Ecto neural progenitor cell (in vitro differentiated cells): ENCODE measurements around the gene FBXL16.

Experiments used
- DNase-seq: peaks from one replicate; pipeline ENCODE4 v3.0.0-alpha.2; 2018; ENCODE audit warnings: low spot score

The FBXL16 gene

DNA sequence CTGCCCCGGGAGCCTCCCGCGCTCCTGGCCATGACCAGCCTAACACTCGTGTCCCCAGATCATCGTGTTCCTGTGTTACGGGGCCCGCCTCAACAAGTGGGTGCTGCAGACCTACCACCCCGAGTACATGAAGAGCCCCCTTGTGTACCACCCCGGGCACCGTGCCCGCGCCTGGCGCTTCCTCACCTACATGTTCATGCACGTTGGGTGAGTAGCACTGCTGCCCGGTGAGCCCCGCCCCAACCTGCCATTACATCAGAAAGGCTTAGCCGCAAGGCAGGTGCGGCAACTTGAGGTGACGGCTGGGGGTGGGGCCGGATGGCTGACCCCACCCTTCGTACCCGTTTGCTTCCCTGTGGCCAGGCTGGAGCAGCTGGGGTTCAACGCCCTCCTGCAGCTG is 28.7 kb downstream of the FBXL16 start:
- DNase-seq = no peak

DNA sequence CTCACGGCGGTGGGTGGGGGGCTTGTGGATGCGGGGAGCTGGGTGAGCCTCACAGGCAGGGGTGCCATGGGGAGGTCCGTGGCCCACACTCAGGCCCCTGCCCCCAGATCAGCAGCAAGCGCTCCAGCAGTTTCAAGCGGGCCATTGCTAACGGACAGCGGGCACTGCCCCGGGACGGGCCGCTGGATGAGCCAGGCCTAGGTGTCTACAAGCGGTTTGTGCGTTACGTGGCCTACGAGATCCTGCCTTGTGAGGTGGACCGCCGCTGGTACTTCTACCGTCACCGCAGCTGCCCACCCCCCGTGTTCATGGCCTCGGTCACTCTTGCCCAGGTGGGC is 29.1 kb downstream of the FBXL16 start:
- no peak for DNase-seq

DNA sequence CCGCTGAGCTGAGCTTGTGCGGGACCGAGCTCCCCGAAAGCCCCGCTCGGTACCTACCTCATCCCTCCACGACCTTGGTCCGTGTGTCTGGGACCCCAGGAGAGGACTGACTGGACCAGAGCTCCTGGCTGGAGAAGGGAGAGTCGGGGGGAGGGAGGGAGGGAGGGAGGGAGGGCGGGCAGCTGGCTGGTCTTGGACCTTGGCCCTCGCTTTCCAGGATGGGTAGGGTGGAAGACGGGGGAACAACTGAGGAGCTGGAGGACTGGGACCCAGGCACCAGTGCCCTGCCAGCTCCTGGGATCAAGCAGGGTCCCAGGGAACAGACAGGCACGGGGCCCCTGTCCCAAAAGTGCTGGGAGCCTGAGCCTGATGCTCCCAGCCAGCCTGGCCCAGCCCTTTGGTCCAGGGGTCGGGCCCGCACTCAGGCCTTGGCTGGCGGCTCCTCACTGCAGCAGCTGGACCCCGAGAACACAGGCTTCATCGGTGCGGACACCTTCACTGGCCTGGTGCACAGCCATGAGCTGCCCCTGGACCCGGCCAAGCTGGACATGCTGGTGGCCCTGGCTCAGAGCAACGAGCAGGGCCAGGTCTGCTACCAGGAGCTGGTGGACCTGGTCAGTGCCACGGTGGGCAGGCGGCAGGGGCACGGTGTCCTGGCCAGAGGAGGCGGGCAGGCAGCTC is 29.6 kb downstream of the FBXL16 start:
- no peak for DNase-seq

DNA sequence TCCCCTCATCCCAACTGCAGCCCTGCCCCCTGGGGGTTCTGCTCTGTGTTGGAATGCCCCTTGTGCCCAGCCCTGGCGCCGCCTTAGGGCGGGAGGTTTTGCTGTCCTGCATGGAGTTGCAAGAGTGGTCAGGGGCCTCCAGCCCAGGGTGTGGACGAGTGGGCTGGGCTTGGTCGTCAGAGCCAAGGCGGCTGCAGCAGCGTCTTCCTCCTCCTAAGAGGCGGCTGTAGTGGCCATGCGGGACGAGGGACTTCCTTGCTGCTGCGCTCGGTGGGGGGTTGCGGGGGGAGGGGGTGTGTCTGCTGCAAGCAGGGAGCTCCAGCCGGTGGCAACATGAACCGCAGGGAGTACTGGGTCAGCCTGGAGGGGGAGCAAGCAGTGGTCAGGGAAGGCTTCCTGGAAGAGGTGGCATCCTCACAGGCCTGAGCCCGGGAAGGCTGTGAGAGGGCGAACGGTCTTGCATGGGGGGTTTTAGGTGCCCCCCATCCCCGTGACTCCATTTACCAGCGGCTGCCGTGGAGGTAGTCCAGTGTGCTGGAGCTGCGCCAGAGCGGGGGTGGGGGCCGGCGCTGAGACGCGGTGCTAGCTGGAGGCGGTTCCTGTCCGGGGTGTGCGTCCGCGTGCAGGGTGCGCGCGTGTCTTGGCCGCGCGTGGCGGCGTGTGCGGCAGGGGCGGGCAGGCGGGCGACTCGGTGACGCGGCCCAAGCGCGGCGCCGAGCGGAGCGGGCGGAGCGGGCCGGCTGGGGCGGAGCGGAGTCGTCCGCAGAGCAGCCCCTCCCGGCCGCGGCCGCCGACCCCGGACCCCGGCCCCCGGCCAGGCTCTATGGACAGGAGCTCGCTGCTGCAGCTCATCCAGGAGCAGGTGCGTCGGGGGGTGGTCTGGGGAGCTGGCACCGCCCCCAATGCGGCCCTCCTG is 30.4 kb downstream of the FBXL16 start, which contains the start of gene RHBDL1:
Gene RHBDL1 (plus strand): TSS at position 704 of the 916 bp plus-strand sequence. CDS start 120 bp downstream, at position 824.
- peak; percentile 63 for DNase-seq

DNA sequence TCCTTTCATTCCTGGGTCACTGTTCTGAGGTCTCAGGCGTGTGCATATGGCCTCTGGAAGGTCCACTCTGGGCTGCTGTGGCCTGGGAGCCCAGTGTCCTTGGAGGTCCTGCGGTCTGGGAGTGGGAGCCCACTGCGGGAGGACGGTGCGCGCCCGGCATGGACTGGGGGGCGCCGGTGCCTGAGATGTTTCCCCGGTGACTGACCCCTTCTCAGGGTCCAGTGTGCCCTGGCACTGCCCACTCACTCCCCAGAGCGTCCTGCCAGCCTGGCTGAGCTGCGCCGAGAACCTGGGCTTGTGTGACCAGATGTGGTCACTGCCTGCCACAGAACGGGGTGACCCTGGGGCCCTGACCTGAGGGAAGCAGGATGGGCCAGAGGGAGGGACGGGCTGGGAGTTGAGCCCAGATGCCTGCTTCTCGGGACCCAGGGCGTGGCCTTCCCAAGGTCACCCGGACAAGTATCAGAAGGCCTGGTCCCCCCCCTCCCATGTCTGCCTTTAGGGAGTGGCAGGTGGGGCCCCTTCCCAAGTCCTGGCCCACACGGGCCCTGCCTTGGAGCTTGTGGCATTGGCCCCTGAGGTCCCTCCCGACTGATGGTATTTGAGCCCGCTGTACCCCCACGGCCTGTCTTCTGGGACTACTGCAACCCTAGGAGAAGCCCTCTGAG is 31.3 kb downstream of the FBXL16 start:
- no peak for DNase-seq

DNA sequence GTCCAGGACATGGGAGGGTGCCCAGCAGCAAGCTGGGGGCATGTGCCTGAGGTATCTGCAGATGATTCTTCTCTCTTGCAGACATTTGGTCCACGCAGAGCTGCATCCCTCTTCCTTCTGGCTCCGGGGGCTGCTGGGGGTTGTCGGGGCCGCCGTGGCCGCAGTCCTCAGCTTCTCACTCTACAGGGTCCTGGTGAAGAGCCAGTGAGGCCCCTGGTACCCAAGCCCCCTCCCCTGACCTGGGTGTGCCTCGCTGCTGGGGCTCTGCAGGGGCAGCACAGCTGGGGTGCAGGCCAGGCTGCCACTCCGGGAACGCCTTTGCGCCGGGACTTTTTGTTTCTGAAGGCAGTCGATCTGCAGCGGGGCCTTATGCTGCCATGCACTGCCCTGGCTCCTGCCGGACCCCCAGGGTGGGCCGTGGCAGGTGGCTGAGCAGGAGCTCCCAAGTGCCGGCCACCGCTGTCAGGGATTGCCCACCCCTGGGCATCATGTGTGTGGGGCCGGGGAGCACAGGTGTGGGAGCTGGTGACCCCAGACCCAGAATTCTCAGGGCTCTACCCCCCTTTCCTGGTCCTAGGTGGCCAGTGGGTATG is 32.1 kb downstream of the FBXL16 start:
- no peak for DNase-seq

DNA sequence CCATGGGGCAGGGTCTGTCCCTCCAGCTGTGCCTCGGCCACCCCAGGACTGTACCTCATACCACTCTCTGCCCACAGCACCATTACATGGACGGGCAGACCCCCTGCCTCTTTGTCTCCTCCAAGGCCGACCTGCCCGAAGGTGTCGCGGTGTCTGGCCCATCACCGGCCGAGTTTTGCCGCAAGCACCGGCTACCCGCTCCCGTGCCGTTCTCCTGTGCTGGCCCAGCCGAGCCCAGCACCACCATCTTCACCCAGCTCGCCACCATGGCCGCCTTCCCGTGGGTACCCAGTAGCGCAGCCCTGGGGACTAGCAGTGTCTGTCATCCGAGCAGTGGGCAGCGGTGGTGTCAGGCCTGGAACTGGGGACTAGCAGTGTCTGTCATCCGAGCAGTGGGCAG is 32.8 kb downstream of the FBXL16 start:
- no peak for DNase-seq

DNA sequence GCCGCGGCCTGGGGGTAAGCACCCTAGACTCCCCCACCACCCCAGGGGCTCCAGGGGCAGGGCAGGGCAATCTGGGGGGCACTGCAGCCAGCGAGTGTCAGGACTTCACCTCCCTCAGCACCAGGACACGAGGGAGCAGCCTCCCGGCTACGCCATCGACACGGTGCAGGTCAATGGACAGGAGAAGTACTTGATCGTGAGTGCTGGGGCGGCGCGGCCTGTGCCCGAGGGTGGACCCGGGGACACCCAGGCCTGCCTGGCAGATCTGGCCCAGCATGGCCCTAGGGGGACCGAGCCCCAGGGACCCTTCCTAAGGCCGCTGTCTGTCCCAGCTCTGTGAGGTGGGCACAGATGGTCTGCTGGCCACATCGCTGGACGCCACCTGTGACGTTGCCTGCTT is 33.2 kb downstream of the FBXL16 start:
- DNase-seq = no peak

DNA sequence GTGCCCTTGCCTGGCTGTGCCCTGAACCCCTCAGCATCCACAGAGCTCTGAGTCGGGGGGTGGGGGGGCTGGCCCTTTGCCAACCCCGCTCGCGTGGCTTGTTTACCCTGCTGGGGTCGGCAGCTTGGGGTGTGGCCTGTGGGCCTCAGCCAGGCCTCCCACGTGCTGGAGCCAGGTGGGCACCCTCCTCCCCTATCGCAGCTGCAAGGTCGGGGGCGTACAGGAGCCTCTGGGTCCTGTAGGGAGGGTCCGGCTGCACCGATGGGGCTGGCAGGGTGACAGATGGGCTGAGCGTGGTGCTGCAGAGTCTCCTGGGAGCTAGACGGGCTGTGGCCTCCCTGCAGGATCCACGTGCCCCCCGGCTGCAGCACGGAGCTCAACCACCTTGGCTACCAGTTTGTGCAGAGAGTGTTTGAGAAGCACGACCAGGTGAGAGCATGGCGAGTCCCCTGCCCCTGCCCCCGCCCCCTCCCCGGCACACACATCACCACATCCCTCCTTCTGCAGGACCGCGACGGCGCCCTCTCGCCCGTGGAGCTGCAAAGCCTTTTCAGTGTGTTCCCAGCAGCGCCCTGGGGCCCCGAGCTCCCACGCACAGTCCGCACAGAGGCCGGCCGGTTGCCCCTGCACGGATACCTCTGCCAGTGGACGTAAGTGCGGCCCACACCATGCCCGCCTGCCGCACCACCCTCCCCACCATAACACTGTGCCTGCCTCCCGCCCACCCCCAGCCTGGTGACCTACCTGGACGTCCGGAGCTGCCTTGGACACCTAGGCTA is 34.1 kb downstream of the FBXL16 start:
- DNase-seq = no peak

DNA sequence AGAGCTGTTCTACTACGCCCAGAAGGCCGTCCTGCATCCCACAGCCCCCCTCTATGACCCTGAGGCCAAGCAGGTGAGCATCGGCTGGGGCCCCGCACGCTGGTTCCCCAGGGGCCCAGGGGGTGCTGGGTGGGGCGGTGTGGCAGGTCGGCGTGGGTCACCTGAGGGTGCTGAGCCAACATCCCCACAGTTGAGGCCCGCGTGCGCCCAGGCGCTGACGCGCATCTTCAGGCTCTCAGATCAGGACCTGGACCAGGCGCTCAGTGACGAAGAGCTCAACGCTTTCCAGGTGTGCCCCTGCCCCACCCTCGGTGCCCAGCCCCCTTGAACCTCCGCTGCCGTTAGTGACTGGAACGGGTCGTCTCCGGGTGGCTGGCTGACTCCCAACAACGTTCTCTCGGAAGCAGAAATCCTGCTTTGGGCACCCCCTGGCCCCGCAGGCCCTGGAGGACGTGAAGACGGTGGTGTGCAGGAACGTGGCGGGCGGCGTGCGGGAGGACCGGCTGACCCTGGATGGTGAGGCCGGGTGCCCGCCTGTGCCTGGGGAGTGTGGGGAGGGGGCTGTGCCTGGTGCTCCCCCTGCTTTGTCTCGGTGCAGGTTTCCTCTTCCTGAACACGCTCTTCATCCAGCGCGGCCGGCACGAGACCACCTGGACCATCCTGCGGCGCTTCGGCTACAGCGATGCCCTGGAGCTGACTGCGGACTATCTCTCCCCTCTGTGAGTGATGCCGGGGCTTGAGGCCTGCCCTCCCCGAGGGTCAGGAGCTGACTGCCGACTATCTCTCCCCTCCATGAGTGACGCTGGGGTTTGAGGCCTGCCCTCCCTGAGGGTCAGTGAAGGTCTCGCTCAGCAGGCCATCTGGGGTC is 34.9 kb downstream of the FBXL16 start:
- DNase-seq = no peak

DNA sequence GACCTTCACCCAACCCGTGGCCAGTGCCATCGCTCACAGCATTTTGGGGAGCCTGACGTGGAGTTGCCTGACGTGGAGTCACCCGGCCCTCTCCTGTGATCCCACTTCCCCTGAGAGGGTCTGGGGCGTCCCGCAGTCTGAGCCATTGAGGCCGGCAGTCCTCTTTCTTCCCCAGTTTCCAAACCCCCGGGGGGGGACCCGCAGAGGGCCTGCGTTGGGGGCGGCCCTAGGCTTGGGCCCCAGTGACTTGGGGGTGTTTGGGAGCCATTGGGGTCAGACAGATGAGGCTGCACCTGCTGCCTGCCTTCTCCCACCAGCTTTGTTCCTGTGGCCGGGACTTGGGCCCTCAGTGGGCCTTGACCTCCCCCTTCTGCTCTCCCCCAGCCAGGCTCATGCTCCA is 35.9 kb downstream of the FBXL16 start:
- no peak for DNase-seq

DNA sequence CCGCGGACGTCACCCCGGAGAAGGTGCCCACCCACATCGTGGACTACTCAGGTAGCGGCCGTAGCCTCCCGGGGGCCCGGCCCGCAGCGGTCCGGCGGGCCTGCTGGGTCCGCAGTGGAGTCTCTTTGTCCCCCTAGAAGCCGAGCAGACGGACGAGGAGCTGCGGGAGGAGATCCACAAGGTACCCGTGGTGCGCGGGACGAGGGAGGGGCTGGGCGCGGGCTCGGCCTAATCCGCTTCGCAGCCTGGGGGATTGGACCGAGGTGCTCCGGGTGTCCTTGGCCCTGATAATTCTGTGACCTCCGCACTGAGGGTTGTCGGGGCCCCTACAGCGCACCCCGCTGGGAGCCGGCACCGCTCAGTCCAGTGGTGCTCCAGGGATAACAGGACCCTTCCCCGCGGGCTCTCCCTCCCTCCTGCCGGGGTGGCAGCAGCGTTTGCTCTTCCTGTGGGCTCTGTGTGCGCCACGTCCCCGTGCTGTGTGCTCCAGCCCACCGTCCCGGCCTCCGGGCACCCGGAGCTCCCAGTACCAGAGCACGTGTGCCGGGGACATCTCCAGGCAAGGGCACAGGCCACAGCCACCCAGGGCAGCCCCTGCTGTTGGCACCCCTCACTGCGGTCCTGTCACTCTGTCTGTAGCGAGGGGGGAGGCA is 37.0 kb downstream of the FBXL16 start:
- DNase-seq = no peak

DNA sequence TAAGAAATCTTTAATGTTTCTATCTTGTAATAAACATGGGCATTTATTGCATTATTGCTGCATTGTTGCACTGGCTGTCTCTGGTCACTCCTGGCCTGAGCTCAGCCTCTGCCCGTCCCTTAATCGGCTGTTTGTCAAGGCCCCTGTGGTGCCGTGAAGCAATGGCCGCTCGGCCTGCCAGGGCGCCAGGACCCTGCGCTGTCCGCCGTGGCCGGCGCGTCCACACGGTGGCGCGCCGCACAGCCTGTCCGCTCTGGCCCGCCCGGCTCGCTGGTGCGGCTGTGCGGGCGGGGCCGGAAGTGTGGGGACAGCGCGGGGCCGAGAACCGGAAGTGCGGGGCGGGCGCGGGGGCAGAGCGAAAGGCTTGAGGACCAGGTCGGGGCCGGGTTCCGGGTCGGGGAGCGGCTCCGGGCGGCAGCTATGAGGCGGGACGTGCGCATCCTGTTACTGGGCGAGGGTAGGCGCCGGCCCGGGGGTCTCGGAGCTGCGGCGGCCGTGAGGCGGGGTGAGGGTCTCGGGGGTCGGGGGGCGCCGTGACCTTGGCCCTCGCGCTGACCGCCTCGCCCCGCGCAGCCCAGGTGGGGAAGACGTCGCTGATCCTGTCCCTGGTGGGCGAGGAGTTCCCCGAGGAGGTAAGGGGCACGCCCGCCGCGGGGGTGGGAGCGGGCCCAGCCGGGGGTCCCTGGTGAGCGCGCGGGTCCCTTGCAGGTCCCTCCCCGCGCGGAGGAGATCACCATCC is 37.7 kb downstream of the FBXL16 start, which contains the start of gene RHOT2:
Gene RHOT2 (plus strand): TSS at position 353 of the 739 bp plus-strand sequence. CDS start 68 bp downstream, at position 421.
- DNase-seq = peak; percentile 93

DNA sequence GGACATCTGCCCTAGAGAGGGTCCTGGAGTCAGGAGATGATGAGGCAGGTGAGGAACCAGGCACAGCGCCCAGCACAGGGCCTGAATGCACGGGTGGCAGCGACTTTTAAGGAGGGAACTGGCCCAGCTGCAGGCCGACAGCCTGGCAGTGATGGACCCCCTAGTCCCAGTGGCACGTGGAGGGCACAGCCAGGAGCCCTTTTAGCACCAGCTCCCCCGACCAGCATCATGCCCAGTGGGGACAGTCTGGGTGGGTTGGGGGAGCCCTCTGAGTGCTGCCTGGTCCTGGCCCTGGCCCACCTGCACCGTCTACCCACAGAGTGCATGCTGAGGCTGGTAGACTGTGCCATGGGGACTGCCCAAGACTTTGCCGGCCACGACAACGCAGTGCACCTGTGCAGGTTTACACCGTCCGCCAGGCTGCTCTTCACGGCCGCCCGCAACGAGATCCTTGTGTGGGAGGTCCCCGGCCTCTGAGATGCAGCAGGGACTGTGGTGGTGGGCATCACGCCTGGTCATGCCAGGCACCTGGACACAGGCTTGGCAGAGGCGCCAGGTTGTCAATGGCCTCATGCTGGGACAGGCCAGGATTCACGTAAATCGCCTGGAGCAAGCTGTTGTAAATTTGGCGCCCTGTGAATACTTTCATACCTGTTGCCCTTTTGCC is 38.4 kb downstream of the FBXL16 start:
- DNase-seq = no peak

DNA sequence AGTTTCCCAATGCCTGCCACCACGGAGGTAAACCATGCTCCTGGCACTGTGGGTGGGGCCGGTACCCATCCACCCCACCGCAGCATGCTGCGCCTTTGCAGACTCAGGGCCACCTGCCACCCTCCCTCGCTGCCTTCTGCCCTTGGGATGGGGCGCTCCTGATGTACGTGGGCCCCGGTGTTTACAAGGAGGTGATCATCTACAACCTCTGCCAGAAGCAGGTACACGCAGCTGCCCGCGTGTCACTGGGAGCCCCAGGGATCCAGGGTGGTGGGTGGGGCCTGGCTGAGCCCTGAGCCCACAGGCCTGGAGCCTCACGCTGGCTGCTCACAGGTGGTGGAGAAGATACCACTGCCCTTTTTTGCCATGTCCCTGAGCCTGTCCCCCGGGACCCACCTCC is 39.0 kb downstream of the FBXL16 start:
- no peak for DNase-seq

DNA sequence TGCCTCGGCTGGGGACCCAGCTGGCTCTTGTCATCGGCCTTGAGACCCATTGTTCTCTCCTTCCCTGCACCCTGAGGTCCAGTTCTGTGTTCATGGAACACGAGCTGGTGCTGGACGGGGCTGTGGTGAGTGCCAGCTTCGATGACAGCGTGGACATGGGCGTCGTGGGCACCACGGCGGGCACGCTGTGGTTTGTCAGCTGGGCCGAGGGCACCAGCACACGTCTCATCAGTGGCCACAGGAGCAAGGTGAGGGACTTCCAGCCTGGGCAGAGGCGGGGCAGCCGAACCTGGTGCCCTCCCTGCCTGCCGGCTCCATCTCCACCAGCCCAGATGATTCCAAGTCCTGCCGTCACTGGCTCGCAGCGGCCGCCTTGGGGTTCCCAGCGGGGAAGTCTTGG is 43.0 kb downstream of the FBXL16 start:
- DNase-seq = no peak

DNA sequence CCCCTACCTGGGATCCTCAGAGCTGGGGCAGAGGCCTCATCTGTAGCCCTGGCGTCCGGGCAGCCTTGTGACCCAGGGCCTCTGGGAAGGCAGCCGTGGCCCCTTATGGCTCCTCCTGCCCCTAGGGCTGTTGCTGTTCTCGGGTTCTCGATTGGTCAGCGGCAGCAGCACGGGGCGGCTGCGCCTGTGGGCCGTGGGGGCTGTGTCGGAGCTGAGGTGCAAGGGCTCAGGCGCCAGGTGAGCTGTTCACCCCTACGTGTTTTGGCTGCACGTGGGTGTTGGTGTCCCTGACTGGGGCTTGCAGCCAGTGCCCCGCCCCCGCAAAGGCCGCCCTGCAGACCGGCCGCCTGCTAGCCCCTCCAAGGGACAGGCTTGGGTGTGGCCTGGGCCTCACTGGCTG is 43.5 kb downstream of the FBXL16 start:
- DNase-seq = no peak

DNA sequence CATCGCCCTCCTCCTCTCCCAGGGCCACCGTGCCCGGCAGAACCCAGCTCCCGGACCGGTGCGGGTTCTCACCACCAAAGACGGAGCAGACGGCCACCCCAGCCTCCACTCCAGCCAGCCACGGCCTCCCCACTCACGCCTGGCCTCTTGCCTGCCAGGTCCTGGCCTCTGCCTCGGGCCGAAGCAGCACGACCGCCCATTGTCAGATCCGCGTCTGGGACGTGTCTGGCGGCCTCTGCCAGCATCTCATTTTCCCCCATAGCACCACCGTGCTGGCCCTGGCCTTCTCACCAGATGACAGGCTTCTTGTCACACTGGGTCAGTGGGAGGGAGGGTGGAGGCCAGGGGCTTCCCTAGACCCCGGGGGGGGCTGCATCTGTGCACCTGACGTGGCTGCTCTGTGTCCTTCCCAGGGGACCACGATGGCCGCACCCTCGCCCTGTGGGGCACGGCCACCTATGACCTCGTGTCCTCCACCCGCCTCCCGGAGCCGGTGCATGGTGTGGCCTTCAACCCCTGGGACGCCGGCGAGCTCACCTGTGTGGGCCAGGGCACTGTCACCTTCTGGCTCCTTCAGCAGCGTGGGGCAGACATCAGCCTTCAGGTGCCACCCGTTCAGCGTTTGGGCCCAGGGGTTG is 44.3 kb downstream of the FBXL16 start:
- no peak for DNase-seq
